ENCODE results near the gene SYT11. TPM values are rescaled to one million over a fixed set of nuclear protein-coding genes. Genes with fewer than 3 reads are reported as not detected.

SYT11 gene
- total and polyA plus RNA-seq, 9 of the 15 experiments (the other 6 are each of a cell fraction or from before 2014, with no cell fraction given), result 0.05 to 0.18 (median 0.11) TPM

- DNase-seq (ENCODE audit: extremely low read depth in 1 of 4, low spot score in 3 of 4) (no peak), ATAC-seq (no peak), FAIRE-seq (no peak)
- 89% methylated on average over 4 of the region's 4 CpGs for WGBS (ENCODE audit: insufficient coverage, low coverage, missing lambda C conversion rate)
- Histone ChIP-seq H4K20me1 (replicated peaks; ENCODE audit: control insufficient read depth, insufficient read depth, low read length) (no peaks in the 10 kb centered on the region), H3K36me3 (ENCODE audit: control insufficient read depth, insufficient read depth, low read length) (peaks cover 47% of the 10 kb centered on the region), H3K9me1 (ENCODE audit: control insufficient read depth, insufficient read depth, low read length) (no peaks in the 10 kb centered on the region), H3K79me2 (ENCODE audit: control insufficient read depth, insufficient read depth, low read length) (peaks cover 29% of the 10 kb centered on the region), H3K4me1 (replicated peaks in 1 of 2; ENCODE audit: control insufficient read depth in 2 of 2, insufficient read depth in 2 of 2, low read length in 2 of 2) (no peaks in the 10 kb centered on the region), H3K4me3 (no peak overlapping the region), H3K9me3 (replicated peaks; ENCODE audit: control insufficient read depth, insufficient read depth, low read depth, low read length) (no peaks in the 10 kb centered on the region), H3K9ac (ENCODE audit: insufficient read depth in 1 of 2, low read depth in 2 of 2, low read length in 2 of 2) (no peak overlapping the region), H3K27ac (ENCODE audit: extremely low read depth, low read depth, low read length) (no peak overlapping the region), H3K4me2 (ENCODE audit: insufficient read depth, low read length) (no peak overlapping the region), H3K27me3 (ENCODE audit: control insufficient read depth in 2 of 2, insufficient read depth in 2 of 2, low read length in 2 of 2) (no peaks in the 10 kb centered on the region), H2AFZ (ENCODE audit: low read depth, low read length) (no peak overlapping the region)
- TF ChIP-seq ZNF121 (CRISPR knock-in tag; conservative IDR thresholded peaks at IDR 0.05), result peak; percentile 86
- TF ChIP-seq PHB (CRISPR knock-in tag; IDR thresholded peaks at IDR 0.05), result no peak
- no peak for TF ChIP-seq ZNF280A (IDR thresholded peaks at IDR 0.05; ENCODE audit: low read depth, partially characterized antibody)
- no TSS peak for BruUV-seq (replicated peaks)
- in situ Hi-C loops (cut with MboI), result no loop called here
- intact Hi-C loops (cut with micrococcal nuclease), result no loop called here
- ChIA-PET CTCF (ENCODE audit: low intra/inter-chr PET ratio) (no interaction called here), POLR2A (no interaction called here)
These were observed 31.9 kb upstream of the SYT11 start for GRCh38 chr1:155827450-155827849.

- in situ Hi-C loops (cut with MboI) (no loop called here), intact Hi-C loops (cut with micrococcal nuclease) (loop anchor here (5.0 kb wide), 1 partner anchor 81 kb away; the partner anchor contains the start of gene RIT1)
- no peak for FAIRE-seq
- peaks cover 18 to 20% of the 10 kb centered on the region in 2 experiments for H3K4me1 ChIP-seq (replicated peaks in 1 of 2; ENCODE audit: control insufficient read depth in 2 of 2, insufficient read depth in 2 of 2, low read length in 2 of 2)
- H3K36me3 ChIP-seq (ENCODE audit: control insufficient read depth, insufficient read depth, low read length), result peaks cover 20% of the 10 kb centered on the region
- no peak for DNase-seq (ENCODE audit: extremely low read depth in 1 of 4, low spot score in 3 of 4)
- peaks cover 57% of the 10 kb centered on the region for H3K79me2 ChIP-seq (ENCODE audit: control insufficient read depth, insufficient read depth, low read length)
- no peak overlapping the region for H3K4me3 ChIP-seq
- H3K27me3 ChIP-seq (ENCODE audit: control insufficient read depth in 2 of 2, insufficient read depth in 2 of 2, low read length in 2 of 2), result no peaks in the 10 kb centered on the region
- CTCF ChIA-PET (ENCODE audit: low intra/inter-chr PET ratio), result no interaction called here
- no peaks in the 10 kb centered on the region for H3K9me1 ChIP-seq (ENCODE audit: control insufficient read depth, insufficient read depth, low read length)
- no peak overlapping the region for H2AFZ ChIP-seq (ENCODE audit: low read depth, low read length)
- no peak for TF ChIP-seq SFPQ (IDR thresholded peaks at IDR 0.05; ENCODE audit: low read depth, low read length)
- POLR2A ChIA-PET, result interaction anchor here (0.6 kb wide), 1 partner anchor 11 kb away, joined by 3 read pairs; no protein-coding TSS in a partner anchor
- H3K27ac ChIP-seq (ENCODE audit: extremely low read depth, low read depth, low read length), result no peak overlapping the region
- no peaks in the 10 kb centered on the region for H3K9me3 ChIP-seq (replicated peaks; ENCODE audit: control insufficient read depth, insufficient read depth, low read depth, low read length)
- no peak overlapping the region for H3K4me2 ChIP-seq (ENCODE audit: insufficient read depth, low read length)
- BruUV-seq (replicated peaks), result no TSS peak
- 91% methylated on average over 7 of the region's 7 CpGs for WGBS (ENCODE audit: insufficient coverage, low coverage, missing lambda C conversion rate)
- no peaks in the 10 kb centered on the region for H4K20me1 ChIP-seq (replicated peaks; ENCODE audit: control insufficient read depth, insufficient read depth, low read length)
- no peak for ATAC-seq
- H3K9ac ChIP-seq (ENCODE audit: insufficient read depth in 1 of 2, low read depth in 2 of 2, low read length in 2 of 2), result no peak overlapping the region
These were observed 27.9 kb upstream of the SYT11 start for GRCh38 chr1:155831279-155831976.
